ENCODE measurements around the gene YPEL5. TPM values are rescaled to one million over a fixed set of nuclear protein-coding genes. Genes with fewer than 3 reads are reported as not detected.

YPEL5 gene
- polyA plus RNA-seq, 1 donor (not counting 4 experiments of a cell fraction or from before 2014, with no cell fraction given) = 126 TPM

GRCh38 chr2:30113617-30114293, 33.1 kb upstream of the YPEL5 start:
- H3K27ac ChIP-seq (ENCODE audit: control insufficient read depth, insufficient read depth, low read length) = no peak overlapping the region
- DNase-seq (ENCODE audit: low read depth, low spot score) (no peak), FAIRE-seq (peak; percentile 53)
- no peaks in the 10 kb centered on the region for H4K20me1 ChIP-seq (ENCODE audit: control insufficient read depth, extremely low read depth, insufficient read depth, low read length)
- TF ChIP-seq EZH2 (IDR thresholded peaks at IDR 0.05; ENCODE audit: low read length) = no peak
- no peak for TF ChIP-seq CTCF (optimal IDR thresholded peaks at IDR 0.05 in 1 of 3, IDR thresholded peaks at IDR 0.05 in 1 of 3, conservative IDR thresholded peaks at IDR 0.05 in 1 of 3; ENCODE audit: extremely low read depth in 1 of 3, insufficient read depth in 2 of 3, low read length in 3 of 3)
- no peaks in the 10 kb centered on the region for H3K79me2 ChIP-seq (ENCODE audit: control insufficient read depth, insufficient read depth, low read length)
- no peaks in the 10 kb centered on the region for H3K36me3 ChIP-seq (ENCODE audit: control insufficient read depth in 2 of 2, extremely low read depth in 1 of 2, insufficient read depth in 2 of 2, low read length in 2 of 2)
- H3K9me3 ChIP-seq (ENCODE audit: control insufficient read depth, low read depth, low read length) = no peaks in the 10 kb centered on the region
- H3K9ac ChIP-seq (ENCODE audit: control insufficient read depth, extremely low read depth, insufficient read depth, low read length) = no peak overlapping the region
- H3K4me3 ChIP-seq (ENCODE audit: control insufficient read depth in 2 of 3, extremely low read depth in 1 of 3, insufficient read depth in 2 of 3, low read depth in 1 of 3, low read length in 3 of 3) = no peak overlapping the region
- H3K4me1 ChIP-seq (ENCODE audit: control insufficient read depth, extremely low read depth, insufficient read depth, low read length) = peaks cover 7% of the 10 kb centered on the region
- no peak overlapping the region for H3K4me2 ChIP-seq (ENCODE audit: control insufficient read depth, extremely low read depth, insufficient read depth, low read depth, low read length)
- no peaks in the 10 kb centered on the region for H3K9me1 ChIP-seq (ENCODE audit: control insufficient read depth, extremely low read depth, insufficient read depth, low read length)
- dilution Hi-C loops (cut with MboI; ENCODE audit: extremely low pct_ligation_motif_present, low sequenced_read_pairs) = no loop called here
- H3K27me3 ChIP-seq (ENCODE audit: control insufficient read depth, extremely low read depth, insufficient read depth, low read length) = no peaks in the 10 kb centered on the region
- H2AFZ ChIP-seq (ENCODE audit: control insufficient read depth, low read length) = no peak overlapping the region

DNA sequence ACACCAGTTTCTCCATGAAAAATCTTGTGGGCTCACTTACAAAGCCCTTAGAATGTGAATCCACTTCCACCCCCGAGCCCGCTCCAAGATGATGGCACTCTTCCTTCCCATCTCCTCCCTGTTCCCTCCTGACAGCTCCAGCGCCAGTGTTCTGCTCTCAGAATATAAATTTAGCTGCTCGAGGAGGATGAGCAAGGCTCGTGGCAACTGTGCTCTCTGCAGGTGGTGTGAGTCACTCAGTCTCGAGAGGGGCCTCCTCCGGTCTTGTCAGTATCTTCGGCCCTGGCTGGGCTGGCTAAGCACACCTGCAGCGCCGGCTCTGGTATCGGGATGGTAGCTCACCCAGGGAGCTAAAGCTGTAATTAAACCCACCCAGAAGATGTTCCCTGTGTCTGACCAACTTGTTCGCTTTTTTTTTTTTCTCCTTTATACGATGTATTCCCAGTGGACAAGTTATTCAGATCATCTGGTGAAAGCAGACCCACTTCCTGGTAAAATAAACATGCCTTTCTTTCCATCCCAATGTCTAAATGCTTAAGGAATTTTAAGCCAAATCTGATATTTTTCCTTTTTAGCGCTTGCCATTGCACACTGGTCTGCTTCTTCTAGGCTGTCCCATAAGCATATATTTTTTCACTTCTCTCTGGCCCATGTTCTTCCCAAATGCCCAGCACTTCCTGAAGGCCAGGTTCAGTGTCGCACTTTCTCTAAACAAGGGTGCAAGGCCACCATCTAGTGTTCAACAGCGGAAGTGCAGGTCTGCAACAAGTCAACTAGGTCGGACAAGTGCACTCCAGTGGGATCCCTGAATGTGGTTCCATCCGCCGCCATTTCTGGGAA, 31.4 kb upstream of the YPEL5 start:
- Histone ChIP-seq H3K9me3 (ENCODE audit: control insufficient read depth, low read depth, low read length) (no peaks in the 10 kb centered on the region), H3K27ac (ENCODE audit: control insufficient read depth, insufficient read depth, low read length) (no peak overlapping the region), H3K9me1 (ENCODE audit: control insufficient read depth, extremely low read depth, insufficient read depth, low read length) (no peaks in the 10 kb centered on the region), H3K4me2 (ENCODE audit: control insufficient read depth, extremely low read depth, insufficient read depth, low read depth, low read length) (no peak overlapping the region), H2AFZ (ENCODE audit: control insufficient read depth, low read length) (no peak overlapping the region), H3K4me3 (ENCODE audit: control insufficient read depth in 2 of 3, extremely low read depth in 1 of 3, insufficient read depth in 2 of 3, low read depth in 1 of 3, low read length in 3 of 3) (no peak overlapping the region), H3K9ac (ENCODE audit: control insufficient read depth, extremely low read depth, insufficient read depth, low read length) (no peak overlapping the region), H3K79me2 (ENCODE audit: control insufficient read depth, insufficient read depth, low read length) (no peaks in the 10 kb centered on the region), H3K27me3 (ENCODE audit: control insufficient read depth, extremely low read depth, insufficient read depth, low read length) (no peaks in the 10 kb centered on the region), H4K20me1 (ENCODE audit: control insufficient read depth, extremely low read depth, insufficient read depth, low read length) (no peaks in the 10 kb centered on the region), H3K4me1 (ENCODE audit: control insufficient read depth, extremely low read depth, insufficient read depth, low read length) (peaks cover 7% of the 10 kb centered on the region), H3K36me3 (ENCODE audit: control insufficient read depth in 2 of 2, extremely low read depth in 1 of 2, insufficient read depth in 2 of 2, low read length in 2 of 2) (no peaks in the 10 kb centered on the region)
- dilution Hi-C loops (cut with MboI; ENCODE audit: extremely low pct_ligation_motif_present, low sequenced_read_pairs) = no loop called here
- DNase-seq (ENCODE audit: low read depth, low spot score) (peak; percentile 40), FAIRE-seq (peak; percentile 72)
- TF ChIP-seq CTCF (optimal IDR thresholded peaks at IDR 0.05 in 1 of 3, IDR thresholded peaks at IDR 0.05 in 1 of 3, conservative IDR thresholded peaks at IDR 0.05 in 1 of 3; ENCODE audit: extremely low read depth in 1 of 3, insufficient read depth in 2 of 3, low read length in 3 of 3) = peak; percentile 92 to 99 (median 98)
- TF ChIP-seq EZH2 (IDR thresholded peaks at IDR 0.05; ENCODE audit: low read length) = no peak

Measured in keratinocyte (primary cell).